Central memory CD8-positive, alpha-beta T cell (primary cell): ENCODE measurements around the gene KCNT1.

ENCODE experiments used
- ATAC-seq: fragments of 150-1000 bp; cut with Tn5 transposase; replicated peaks from 2 replicates; pipeline ENCODE4 v1.10.0; 2022; ENCODE audit warnings: mild to moderate bottlenecking, moderate FRiP score, moderate number of reproducible peaks; ENCODE audit not compliant: poor library complexity, severe bottlenecking; ENCODE audit errors: extremely low read depth
- DNase-seq, 2 donors: peaks; one replicate each; pipeline ENCODE4 v3.0.0; 2021; ENCODE audit warnings: low spot score in 2 of 2
- H3K27ac Mint-ChIP-seq: one replicate; pipeline ENCODE4 v1.8.0; 2022; ENCODE audit warnings: low read depth, mild to moderate bottlenecking, moderate library complexity, mixed read lengths
- H3K27me3 Mint-ChIP-seq: one replicate; pipeline ENCODE4 v1.8.0; 2022; ENCODE audit warnings: mixed read lengths
- H3K36me3 Mint-ChIP-seq: one replicate; pipeline ENCODE4 v1.8.0; 2022; ENCODE audit warnings: mild to moderate bottlenecking, moderate library complexity, mixed read lengths; ENCODE audit not compliant: insufficient read depth
- H3K4me1 Mint-ChIP-seq: one replicate; pipeline ENCODE4 v1.8.0; 2022; ENCODE audit warnings: mixed read lengths
- H3K4me3 Mint-ChIP-seq: one replicate; pipeline ENCODE4 v1.8.0; 2022; ENCODE audit warnings: mild to moderate bottlenecking, moderate library complexity, mixed read lengths
- H3K9me3 Mint-ChIP-seq: one replicate; pipeline ENCODE4 v1.8.0; 2022; ENCODE audit warnings: mixed read lengths

KCNT1 gene

DNA sequence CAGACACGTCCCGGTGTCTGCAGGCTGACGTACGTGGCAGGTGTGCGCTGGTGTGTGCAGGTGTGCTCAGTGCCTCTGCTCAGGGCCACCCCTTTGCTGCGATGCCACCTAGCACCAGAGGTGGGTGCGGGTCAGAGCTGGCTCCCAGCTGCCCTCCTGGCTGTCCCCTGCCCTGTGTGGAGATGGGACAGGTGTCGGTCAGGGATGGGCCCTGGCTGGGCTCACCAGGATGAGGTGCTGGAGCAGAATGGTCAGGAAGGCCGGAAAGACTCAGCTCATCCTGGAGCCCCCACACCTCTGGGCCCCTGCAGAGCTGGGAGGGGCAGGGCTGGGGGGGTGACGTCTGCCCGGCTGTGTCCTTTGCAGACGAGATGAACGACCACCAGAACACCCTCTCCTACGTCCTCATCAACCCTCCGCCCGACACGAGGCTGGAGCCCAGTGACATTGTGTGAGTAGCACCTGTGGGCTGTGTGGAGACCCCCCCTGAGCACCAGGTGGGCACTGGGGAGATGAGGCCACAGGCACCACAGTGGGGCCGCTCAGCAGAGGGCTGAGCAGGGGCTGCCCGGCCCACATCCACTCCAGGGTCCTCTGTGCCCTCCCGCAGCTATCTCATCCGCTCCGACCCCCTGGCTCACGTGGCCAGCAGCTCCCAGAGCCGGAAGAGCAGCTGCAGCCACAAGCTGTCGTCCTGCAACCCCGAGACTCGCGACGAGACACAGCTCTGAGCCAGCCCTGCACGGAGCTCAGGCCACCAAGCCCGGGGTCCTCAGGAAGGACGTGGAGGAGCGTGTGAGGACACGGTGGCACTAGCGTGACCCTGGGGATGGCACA is 89.7 kb downstream of the KCNT1 start:
- Mint-ChIP-seq H3K36me3 (no peaks in the 10 kb centered on the region), H3K27me3 (no peaks in the 10 kb centered on the region), H3K9me3 (no peaks in the 10 kb centered on the region), H3K4me1 (no peaks in the 10 kb centered on the region), H3K4me3 (no peak overlapping the region), H3K27ac (no peak overlapping the region)
- no peak for DNase-seq
- no peak for ATAC-seq

DNA sequence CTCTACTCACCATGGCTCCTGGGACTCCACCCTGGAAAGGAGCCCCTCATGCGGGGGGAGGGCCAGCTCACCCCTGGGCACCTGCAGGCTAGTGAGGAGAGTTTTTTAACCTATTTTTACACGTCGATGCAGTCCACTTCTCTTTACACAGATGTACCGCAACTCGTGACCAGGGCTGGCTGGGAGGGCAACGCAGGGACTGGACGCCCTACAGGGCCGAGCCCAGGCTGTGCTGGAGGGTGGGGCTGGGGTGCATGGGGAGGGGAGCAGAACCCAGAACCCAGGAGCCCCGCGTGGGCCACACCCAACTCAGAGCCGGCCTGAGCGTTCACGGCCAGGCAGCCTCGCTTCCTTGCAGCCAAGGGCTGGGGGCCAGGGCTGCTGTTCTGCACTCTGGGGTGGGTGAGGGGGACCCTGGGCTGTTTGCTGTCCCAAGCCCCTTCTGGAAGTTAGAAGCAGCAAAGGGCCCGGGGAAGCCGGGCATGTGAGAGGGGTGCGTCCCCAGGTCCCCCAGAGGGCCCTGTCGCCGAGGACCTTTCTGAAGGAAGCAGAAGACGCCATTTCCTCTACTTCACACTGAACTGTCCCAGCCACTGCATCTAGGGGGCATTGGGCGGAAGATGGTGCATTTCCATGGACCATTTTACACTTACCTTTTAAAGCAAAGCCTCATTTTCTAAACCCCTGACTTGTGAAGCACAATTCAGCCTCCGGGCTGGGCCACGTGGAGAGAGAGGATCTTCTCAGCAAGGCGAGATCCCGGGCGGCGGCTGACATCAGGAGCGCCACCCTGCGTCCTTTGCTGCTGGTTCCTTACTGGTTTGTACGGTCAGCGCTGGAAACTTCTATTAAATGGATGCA is 90.5 kb downstream of the KCNT1 start:
- Mint-ChIP-seq H3K4me1 (no peaks in the 10 kb centered on the region), H3K4me3 (no peak overlapping the region), H3K36me3 (no peaks in the 10 kb centered on the region), H3K27me3 (peaks cover 4% of the 10 kb centered on the region), H3K27ac (no peak overlapping the region), H3K9me3 (no peaks in the 10 kb centered on the region)
- no peak for DNase-seq
- ATAC-seq, result no peak

DNA sequence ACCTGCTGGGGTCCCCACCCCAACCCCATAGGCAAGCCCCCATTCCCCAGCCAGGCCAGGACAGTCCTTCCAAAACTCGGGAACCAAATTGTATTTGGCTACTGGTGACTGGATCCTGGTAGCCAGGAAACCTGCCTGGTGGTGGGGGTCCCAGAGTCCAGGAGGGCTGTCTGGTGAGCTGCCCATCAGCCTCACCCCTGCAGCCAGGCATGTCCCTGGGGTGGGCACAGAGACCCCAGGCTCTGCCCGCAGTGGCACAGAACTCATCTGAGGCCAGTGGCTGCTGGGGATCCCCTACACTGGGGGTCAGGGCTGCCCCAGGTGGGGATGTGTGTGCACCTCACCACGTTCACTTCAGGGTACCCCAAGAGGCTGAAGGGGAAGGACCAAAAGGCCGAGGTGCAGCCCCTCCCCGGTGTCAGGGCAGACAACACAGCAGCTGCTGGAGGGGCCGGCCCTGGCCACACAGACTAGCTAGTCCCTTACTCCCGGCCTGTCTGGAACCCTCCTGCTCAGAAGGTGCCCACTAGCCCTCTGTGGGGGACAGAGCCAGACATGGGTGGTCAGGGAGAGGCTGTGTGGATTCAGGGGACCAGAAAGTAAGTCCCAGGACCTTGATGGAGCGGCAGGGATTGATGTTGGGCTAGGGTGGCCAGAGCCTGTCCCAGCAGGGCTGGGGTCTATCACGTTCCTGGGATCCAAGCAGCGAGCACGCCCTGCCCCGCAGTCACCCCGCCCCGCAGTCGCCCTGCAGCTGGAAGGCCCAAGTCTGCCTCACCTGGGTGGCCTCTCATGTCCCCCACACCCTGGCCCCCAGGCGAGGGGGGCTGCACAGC is 91.5 kb downstream of the KCNT1 start:
- H3K4me1 Mint-ChIP-seq, result peaks cover 3% of the 10 kb centered on the region
- DNase-seq, result no peak
- H3K27me3 Mint-ChIP-seq, result peaks cover 13% of the 10 kb centered on the region
- H3K36me3 Mint-ChIP-seq, result no peaks in the 10 kb centered on the region
- no peak for ATAC-seq
- no peak overlapping the region for H3K27ac Mint-ChIP-seq
- no peaks in the 10 kb centered on the region for H3K9me3 Mint-ChIP-seq
- no peak overlapping the region for H3K4me3 Mint-ChIP-seq

DNA sequence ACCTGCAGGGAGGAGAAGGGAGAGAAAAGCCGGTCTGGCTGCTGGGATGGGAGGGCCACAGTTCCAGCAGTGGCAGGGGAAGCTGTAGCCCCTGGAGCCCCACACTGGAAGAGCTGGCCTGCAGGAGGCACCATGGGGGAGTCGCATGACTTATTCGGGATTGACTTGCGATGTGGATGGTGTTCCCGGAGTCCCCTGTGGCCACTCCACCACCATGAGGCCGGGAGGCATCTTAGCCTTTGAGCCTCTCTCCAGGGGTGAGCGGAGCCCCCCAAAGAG is 92.0 kb downstream of the KCNT1 start:
- no peak for ATAC-seq
- peaks cover 6% of the 10 kb centered on the region for H3K4me1 Mint-ChIP-seq
- no peak for DNase-seq
- H3K36me3 Mint-ChIP-seq, result no peaks in the 10 kb centered on the region
- no peaks in the 10 kb centered on the region for H3K9me3 Mint-ChIP-seq
- H3K27me3 Mint-ChIP-seq, result peaks cover 19% of the 10 kb centered on the region
- no peak overlapping the region for H3K4me3 Mint-ChIP-seq
- H3K27ac Mint-ChIP-seq, result no peak overlapping the region

DNA sequence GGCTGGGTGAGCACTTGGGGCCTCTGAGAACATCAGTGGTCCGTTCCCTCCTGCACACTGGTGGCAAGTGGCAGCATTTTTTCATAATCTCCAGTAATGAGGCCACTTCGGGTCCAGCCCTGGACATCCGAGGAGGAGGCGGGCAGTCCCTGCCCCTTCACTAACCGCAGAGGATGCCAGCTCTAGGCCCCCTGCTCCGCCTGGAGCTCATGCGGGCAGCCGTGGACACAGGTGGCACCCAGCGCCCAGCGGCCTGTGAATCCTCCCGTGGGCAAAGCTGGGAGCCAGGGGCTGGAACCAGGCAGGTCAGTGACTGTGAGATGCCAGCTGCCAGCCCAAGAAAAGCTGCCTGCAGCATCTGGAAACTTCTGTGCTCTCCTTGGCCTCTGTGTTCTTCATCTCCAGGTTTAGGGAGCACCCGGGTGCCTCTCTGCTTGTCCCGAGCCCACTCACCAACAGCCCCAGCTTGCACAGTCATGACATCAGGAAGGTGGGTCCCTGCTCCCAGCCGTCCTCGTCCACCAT is 92.4 kb downstream of the KCNT1 start:
- ATAC-seq (no peak), DNase-seq (no peak)
- Mint-ChIP-seq H3K36me3 (no peaks in the 10 kb centered on the region), H3K4me3 (no peak overlapping the region), H3K27me3 (peaks cover 19% of the 10 kb centered on the region), H3K9me3 (no peaks in the 10 kb centered on the region), H3K4me1 (peaks cover 6% of the 10 kb centered on the region), H3K27ac (no peak overlapping the region)

DNA sequence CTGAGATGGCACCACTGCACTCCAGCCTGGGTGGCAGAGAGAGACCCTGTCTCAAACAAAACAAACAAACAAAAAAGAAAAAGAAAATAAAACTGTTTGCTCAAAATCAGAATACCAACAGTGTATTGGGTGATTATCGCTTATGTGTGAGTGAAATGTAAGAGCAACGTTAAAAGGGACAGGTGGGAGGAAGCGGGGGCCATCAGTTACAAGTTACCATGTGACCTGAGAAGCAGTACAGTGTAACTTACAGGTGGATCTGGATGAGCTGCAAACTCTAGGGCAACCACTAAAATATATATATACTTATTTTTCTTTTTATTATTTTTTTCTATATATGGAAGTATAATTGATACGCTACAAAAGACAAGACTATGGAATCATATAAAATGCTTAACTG is 93.4 kb downstream of the KCNT1 start:
- H3K9me3 Mint-ChIP-seq, result no peaks in the 10 kb centered on the region
- DNase-seq, result no peak
- no peak for ATAC-seq
- H3K4me1 Mint-ChIP-seq, result peaks cover 6% of the 10 kb centered on the region
- no peaks in the 10 kb centered on the region for H3K36me3 Mint-ChIP-seq
- no peak overlapping the region for H3K4me3 Mint-ChIP-seq
- peaks cover 19% of the 10 kb centered on the region for H3K27me3 Mint-ChIP-seq
- H3K27ac Mint-ChIP-seq, result no peak overlapping the region

DNA sequence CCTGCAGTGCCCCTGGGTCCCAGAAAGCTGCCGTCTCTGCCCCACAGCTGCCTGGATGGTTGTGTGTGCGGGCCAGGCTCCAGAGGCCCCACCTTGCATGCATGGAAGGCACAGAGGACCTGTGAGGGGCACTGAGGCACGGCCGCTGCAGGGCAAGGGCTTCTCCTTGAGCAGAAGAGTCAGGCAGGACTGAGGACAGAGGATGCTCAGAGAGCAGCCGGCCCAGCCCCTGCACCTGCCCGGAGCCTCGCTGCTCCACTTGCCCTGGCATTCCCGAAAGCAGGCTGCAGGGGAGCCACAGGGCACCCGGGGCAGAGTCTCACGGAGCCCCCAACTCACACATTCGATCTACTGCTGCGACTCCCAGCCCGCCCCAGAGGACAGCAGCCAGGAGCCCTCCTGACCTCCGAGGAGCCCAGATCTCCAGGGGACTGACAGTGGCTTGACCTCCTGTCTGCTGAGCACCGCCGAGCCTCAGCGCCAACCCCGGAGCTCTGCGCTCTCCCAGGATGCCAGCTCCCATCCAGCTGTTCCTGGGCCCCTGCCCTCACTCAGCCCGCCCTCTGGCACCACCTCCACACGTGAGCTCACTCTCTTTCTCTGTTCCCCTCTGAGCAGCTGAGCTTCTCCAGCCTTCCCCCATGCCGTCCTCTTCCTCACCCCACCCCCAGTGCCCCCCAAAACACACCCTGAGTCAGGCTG is 95.0 kb downstream of the KCNT1 start:
- peaks cover 6% of the 10 kb centered on the region for H3K4me1 Mint-ChIP-seq
- H3K27ac Mint-ChIP-seq, result no peak overlapping the region
- H3K36me3 Mint-ChIP-seq, result no peaks in the 10 kb centered on the region
- H3K4me3 Mint-ChIP-seq, result no peak overlapping the region
- ATAC-seq (no peak), DNase-seq (no peak)
- H3K9me3 Mint-ChIP-seq, result no peaks in the 10 kb centered on the region
- H3K27me3 Mint-ChIP-seq, result peaks cover 19% of the 10 kb centered on the region

DNA sequence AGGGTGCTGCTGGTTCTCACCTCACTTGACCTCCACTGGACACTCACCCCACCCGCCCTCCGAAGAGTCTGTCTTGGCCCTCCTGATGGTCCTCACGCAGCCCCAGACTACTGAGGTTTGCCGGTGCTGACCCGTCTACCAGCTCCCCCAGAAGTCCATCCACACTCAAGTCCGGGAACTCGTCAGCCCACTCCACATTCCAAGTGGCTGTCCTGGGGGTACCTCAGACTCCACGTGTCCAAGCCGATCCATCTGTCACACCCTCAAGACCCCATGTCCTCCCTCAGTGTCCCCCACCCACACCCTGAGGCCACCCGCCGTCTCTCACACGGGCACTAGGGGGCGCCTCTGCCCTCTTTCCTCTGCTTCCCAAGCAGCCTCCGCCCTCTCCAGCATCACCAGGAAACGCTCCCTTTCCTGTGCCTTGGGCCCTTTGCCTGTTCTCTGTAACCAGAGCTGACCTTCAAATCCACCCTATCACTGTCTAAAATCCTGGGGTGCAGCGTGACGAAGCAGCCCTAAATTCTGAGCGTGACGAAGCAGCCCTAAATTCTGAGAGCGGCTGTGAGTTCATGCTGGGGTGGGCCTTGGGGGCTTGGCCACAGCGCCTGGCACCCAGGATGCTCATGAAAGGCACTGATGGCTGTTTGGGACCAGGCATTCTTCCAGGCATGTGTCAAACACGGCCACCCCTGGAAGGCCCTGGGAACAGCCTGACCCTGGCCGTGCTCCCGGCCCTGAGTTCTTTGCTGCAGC is 95.7 kb downstream of the KCNT1 start:
- peaks cover 19% of the 10 kb centered on the region for H3K27me3 Mint-ChIP-seq
- no peaks in the 10 kb centered on the region for H3K36me3 Mint-ChIP-seq
- H3K9me3 Mint-ChIP-seq, result no peaks in the 10 kb centered on the region
- ATAC-seq (no peak), DNase-seq (no peak)
- H3K4me3 Mint-ChIP-seq, result no peak overlapping the region
- H3K4me1 Mint-ChIP-seq, result peaks cover 6% of the 10 kb centered on the region
- H3K27ac Mint-ChIP-seq, result no peak overlapping the region

DNA sequence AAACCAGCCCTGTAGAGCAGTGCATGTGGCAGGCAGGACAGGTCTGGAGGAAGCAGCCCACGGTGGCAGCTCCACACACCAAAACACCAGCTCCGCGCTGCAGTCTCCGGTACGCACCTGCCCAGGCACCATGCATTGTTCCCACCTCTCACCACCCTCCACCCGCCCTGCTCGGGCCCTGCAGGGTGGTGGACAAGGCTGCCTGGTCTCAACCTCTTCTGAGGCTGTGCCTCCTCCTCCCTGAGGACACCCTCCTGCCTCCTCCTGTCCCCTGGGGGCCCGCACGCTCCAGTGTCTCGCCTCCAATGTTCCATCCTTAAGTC is 96.2 kb downstream of the KCNT1 start:
- peaks cover 19% of the 10 kb centered on the region for H3K27me3 Mint-ChIP-seq
- H3K27ac Mint-ChIP-seq, result no peak overlapping the region
- ATAC-seq (no peak), DNase-seq (no peak)
- no peak overlapping the region for H3K4me3 Mint-ChIP-seq
- H3K9me3 Mint-ChIP-seq, result no peaks in the 10 kb centered on the region
- peaks cover 6% of the 10 kb centered on the region for H3K4me1 Mint-ChIP-seq
- H3K36me3 Mint-ChIP-seq, result no peaks in the 10 kb centered on the region

DNA sequence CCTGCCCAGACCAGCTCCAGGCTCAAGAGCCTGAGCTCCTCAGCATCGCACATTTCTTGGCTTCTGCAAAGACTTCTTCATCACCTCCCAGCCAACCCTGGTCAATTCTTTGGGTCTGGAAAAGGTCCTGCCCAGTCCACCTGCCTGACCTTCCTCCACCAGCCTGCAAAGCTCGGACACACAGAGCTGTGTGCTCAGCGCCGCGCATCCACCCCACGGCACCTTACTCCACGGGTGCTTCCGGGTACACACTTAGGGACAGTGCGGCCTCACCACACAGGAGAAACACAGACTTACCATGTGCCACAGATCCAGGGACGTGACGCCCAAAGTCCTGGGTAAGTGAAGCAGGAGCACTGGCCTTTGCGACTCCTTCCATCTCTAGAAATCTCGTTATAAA is 97.3 kb downstream of the KCNT1 start:
- no peaks in the 10 kb centered on the region for H3K36me3 Mint-ChIP-seq
- H3K9me3 Mint-ChIP-seq, result no peaks in the 10 kb centered on the region
- H3K27me3 Mint-ChIP-seq, result peaks cover 19% of the 10 kb centered on the region
- no peak overlapping the region for H3K27ac Mint-ChIP-seq
- no peak for ATAC-seq
- peaks cover 6% of the 10 kb centered on the region for H3K4me1 Mint-ChIP-seq
- no peak overlapping the region for H3K4me3 Mint-ChIP-seq
- no peak for DNase-seq

DNA sequence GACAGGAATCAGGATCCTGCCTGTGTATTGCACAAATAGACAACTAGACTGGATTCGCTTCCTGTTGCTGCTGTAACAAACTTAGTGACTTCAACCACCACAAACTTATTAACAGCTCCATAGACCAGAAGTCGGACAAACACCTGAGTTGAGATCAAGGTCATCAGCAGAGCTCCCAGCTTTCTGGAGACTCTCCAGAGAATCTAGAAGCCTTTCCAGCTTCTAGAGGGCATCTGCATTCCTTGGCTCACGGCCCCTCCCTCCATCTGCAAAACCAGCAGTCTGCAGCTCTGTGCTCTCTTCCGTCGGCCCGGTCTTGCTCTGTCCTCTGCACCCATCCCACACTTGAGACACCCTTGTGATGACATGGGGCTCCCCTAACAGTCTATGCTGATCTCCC is 99.1 kb downstream of the KCNT1 start:
- H3K27ac Mint-ChIP-seq, result no peak overlapping the region
- ATAC-seq (no peak), DNase-seq (no peak)
- H3K4me3 Mint-ChIP-seq, result no peak overlapping the region
- H3K36me3 Mint-ChIP-seq, result peaks cover 2% of the 10 kb centered on the region
- peaks cover 19% of the 10 kb centered on the region for H3K4me1 Mint-ChIP-seq
- no peaks in the 10 kb centered on the region for H3K9me3 Mint-ChIP-seq
- H3K27me3 Mint-ChIP-seq, result peaks cover 19% of the 10 kb centered on the region
